NT2/D1 (cell line): ENCODE measurements around the gene RDH16.

Experiments used
- YY1 ChIP-seq: IDR thresholded peaks from 2 replicates; pipeline ENCODE4 v1.6.1; 2011; ENCODE audit not compliant: insufficient read length, insufficient read depth
- ZNF274 ChIP-seq: IDR thresholded peaks from 2 replicates; pipeline ENCODE4 v1.6.1; 2011; ENCODE audit warnings: mild to moderate bottlenecking, low read depth, low read length

- no peak for TF ChIP-seq YY1
- TF ChIP-seq ZNF274 = no peak
Observed at GRCh38 chr12:56932867-56933266, 24.5 kb downstream of the RDH16 start.
